SK-N-SH treated with all-trans-retinoic acid at 6 μM for 48 hours (cell line): ENCODE results near the gene DAND5.

Experiments
- ATAC-seq: fragments of 200-7000 bp; cut with Tn5 transposase; 3 replicates; pipeline ENCODE4 v1.9.1; 2020; ENCODE audit warnings: mild to moderate bottlenecking, moderate library complexity
- ARNTL ChIP-seq: fragments of 450-650 bp; formaldehyde crosslinking; IDR thresholded peaks from 2 replicates; pipeline ENCODE4 v1.5.0; 2020; ENCODE audit warnings: low read depth, mild to moderate bottlenecking, moderate library complexity, borderline replicate concordance
- BACH2 ChIP-seq: fragments of 250-450 bp; sonication (Bioruptor Pico); IDR thresholded peaks from 2 replicates; pipeline ENCODE4 v1.9.0; 2021; ENCODE audit warnings: mild to moderate bottlenecking, borderline replicate concordance
- CREB5 ChIP-seq: fragments of 250-450 bp; sonication (Bioruptor Pico); IDR thresholded peaks from 2 replicates; pipeline ENCODE4 v1.5.1; 2020; ENCODE audit warnings: low read depth, mild to moderate bottlenecking, moderate library complexity
- CSDC2 ChIP-seq: fragments of 250-450 bp; sonication (Bioruptor Pico); IDR thresholded peaks from 2 replicates; pipeline ENCODE4 v1.5.0; 2020; ENCODE audit warnings: mild to moderate bottlenecking, moderate library complexity
- ESRRG ChIP-seq: fragments of 250-450 bp; sonication (Bioruptor Pico); IDR thresholded peaks from 2 replicates; pipeline ENCODE4 v1.6.1; 2021; ENCODE audit warnings: mild to moderate bottlenecking
- GLIS3 ChIP-seq: fragments of 250-450 bp; sonication (Bioruptor Pico); IDR thresholded peaks from 2 replicates; pipeline ENCODE4 v1.5.0; 2020; ENCODE audit warnings: mild to moderate bottlenecking, moderate library complexity
- ISL1 ChIP-seq: fragments of 250-450 bp; sonication (Bioruptor Pico); IDR thresholded peaks from 2 replicates; pipeline ENCODE4 v2.1.2; 2022; ENCODE audit warnings: mild to moderate bottlenecking, moderate library complexity
- OSR1 ChIP-seq: fragments of 250-450 bp; sonication (Bioruptor Pico); IDR thresholded peaks from 2 replicates; pipeline ENCODE4 v1.8.0; 2022; ENCODE audit warnings: moderate library complexity, mild to moderate bottlenecking, inconsistent platforms
- PPARA ChIP-seq: fragments of 250-450 bp; sonication (Bioruptor Pico); IDR thresholded peaks from 2 replicates; pipeline ENCODE4 v1.5.0; 2020; ENCODE audit warnings: mild to moderate bottlenecking, borderline replicate concordance
- RARB ChIP-seq: fragments of 250-450 bp; sonication (Bioruptor Pico); IDR thresholded peaks from 2 replicates; pipeline ENCODE4 v1.8.0; 2021; ENCODE audit warnings: mild to moderate bottlenecking, moderate library complexity
- SNAI2 ChIP-seq: fragments of 250-450 bp; sonication (Bioruptor Pico); IDR thresholded peaks from 2 replicates; pipeline ENCODE4 v1.5.0; 2020; ENCODE audit warnings: mild to moderate bottlenecking, moderate library complexity
- TOX ChIP-seq: fragments of 250-450 bp; sonication (Bioruptor Pico); IDR thresholded peaks from 2 replicates; pipeline ENCODE4 v1.8.0; 2021; ENCODE audit warnings: mild to moderate bottlenecking, moderate library complexity, borderline replicate concordance
- ZC3H10 ChIP-seq: fragments of 250-450 bp; sonication (Bioruptor Pico); IDR thresholded peaks from 2 replicates; pipeline ENCODE4 v1.5.1; 2021; ENCODE audit warnings: mild to moderate bottlenecking, moderate library complexity
- ZFP3 ChIP-seq: fragments of 250-450 bp; sonication (Bioruptor Pico); IDR thresholded peaks from 2 replicates; pipeline ENCODE4 v1.5.0; 2020; ENCODE audit warnings: mild to moderate bottlenecking, moderate library complexity
- ZFP30 ChIP-seq: fragments of 450-650 bp; formaldehyde crosslinking; IDR thresholded peaks from 2 replicates; pipeline ENCODE4 v1.5.0; 2022; ENCODE audit warnings: mild to moderate bottlenecking, moderate library complexity
- ZNF565 ChIP-seq: fragments of 450-650 bp; formaldehyde crosslinking; conservative IDR thresholded peaks from 2 replicates; pipeline ENCODE4 v1.5.0; 2020; ENCODE audit warnings: low read depth, mild to moderate bottlenecking, moderate library complexity
- ZNF70 ChIP-seq: fragments of 450-650 bp; formaldehyde crosslinking; IDR thresholded peaks from 2 replicates; pipeline ENCODE4 v1.5.0; 2020; ENCODE audit warnings: mild to moderate bottlenecking, moderate library complexity
- ZNF8 ChIP-seq: fragments of 450-650 bp; formaldehyde crosslinking; IDR thresholded peaks from 2 replicates; pipeline ENCODE4 v1.5.0; 2020; ENCODE audit warnings: mild to moderate bottlenecking, moderate library complexity
- TF ChIP-seq, protein P1 (sequence below): fragments of 250-450 bp; sonication (Bioruptor Pico); IDR thresholded peaks from 2 replicates; pipeline ENCODE4 v1.8.0; 2020; ENCODE audit warnings: mild to moderate bottlenecking, moderate library complexity, borderline replicate concordance
- TF ChIP-seq, protein P2 (sequence below): fragments of 250-450 bp; sonication (Bioruptor Pico); IDR thresholded peaks from 2 replicates; pipeline ENCODE4 v1.8.0; 2021; ENCODE audit warnings: low read depth, mild to moderate bottlenecking, moderate library complexity, borderline replicate concordance
- TF ChIP-seq, protein P3 (sequence below): fragments of 250-450 bp; sonication (Bioruptor Pico); IDR thresholded peaks from 2 replicates; pipeline ENCODE4 v1.5.0; 2020; ENCODE audit warnings: mild to moderate bottlenecking, moderate library complexity

The DAND5 gene

DNA sequence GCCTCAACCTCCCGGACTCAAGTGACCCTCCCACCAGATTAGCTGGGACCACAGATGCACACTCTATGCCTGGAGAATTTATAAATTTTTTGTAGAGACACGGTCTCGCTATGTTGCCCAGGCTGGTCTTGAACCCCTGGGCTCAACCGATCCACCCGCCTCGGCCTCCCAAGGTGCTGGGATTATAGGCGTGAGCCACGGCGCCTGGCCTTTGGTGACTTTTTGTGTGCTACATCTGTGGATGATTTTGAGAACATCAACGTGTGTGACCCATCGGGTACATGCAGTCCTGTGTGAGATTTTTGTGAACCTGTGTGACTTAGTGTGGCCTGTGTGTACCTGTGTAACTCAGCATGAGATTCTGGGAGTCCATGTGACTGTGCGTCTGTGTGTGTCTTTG is 17.4 kb downstream of the DAND5 start:
- TF ChIP-seq ZC3H10 (CRISPR knock-in tag): no peak
- no peak for TF ChIP-seq CSDC2 (CRISPR knock-in tag)
- ATAC-seq: no peak

- TF ChIP-seq, protein P1, sequence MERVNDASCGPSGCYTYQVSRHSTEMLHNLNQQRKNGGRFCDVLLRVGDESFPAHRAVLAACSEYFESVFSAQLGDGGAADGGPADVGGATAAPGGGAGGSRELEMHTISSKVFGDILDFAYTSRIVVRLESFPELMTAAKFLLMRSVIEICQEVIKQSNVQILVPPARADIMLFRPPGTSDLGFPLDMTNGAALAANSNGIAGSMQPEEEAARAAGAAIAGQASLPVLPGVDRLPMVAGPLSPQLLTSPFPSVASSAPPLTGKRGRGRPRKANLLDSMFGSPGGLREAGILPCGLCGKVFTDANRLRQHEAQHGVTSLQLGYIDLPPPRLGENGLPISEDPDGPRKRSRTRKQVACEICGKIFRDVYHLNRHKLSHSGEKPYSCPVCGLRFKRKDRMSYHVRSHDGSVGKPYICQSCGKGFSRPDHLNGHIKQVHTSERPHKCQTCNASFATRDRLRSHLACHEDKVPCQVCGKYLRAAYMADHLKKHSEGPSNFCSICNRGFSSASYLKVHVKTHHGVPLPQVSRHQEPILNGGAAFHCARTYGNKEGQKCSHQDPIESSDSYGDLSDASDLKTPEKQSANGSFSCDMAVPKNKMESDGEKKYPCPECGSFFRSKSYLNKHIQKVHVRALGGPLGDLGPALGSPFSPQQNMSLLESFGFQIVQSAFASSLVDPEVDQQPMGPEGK (CRISPR knock-in tag): no peak
- TF ChIP-seq BACH2 (CRISPR knock-in tag): no peak
- no peak for TF ChIP-seq CREB5 (CRISPR knock-in tag)
- TF ChIP-seq ARNTL (CRISPR knock-in tag): no peak
- TF ChIP-seq, protein P2, sequence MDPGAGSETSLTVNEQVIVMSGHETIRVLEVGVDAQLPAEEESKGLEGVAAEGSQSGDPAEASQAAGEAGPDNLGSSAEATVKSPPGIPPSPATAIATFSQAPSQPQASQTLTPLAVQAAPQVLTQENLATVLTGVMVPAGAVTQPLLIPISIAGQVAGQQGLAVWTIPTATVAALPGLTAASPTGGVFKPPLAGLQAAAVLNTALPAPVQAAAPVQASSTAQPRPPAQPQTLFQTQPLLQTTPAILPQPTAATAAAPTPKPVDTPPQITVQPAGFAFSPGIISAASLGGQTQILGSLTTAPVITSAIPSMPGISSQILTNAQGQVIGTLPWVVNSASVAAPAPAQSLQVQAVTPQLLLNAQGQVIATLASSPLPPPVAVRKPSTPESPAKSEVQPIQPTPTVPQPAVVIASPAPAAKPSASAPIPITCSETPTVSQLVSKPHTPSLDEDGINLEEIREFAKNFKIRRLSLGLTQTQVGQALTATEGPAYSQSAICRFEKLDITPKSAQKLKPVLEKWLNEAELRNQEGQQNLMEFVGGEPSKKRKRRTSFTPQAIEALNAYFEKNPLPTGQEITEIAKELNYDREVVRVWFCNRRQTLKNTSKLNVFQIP: no peak
- no peak for TF ChIP-seq ZFP3 (CRISPR knock-in tag)
- TF ChIP-seq ZNF8: no peak
- no peak for TF ChIP-seq OSR1 (CRISPR knock-in tag)
- no peak for TF ChIP-seq ZFP30 (CRISPR knock-in tag)
- no peak for TF ChIP-seq RARB
- TF ChIP-seq ZNF565 (CRISPR knock-in tag): no peak
- no peak for TF ChIP-seq ZC3H10 (CRISPR knock-in tag)
- TF ChIP-seq ZNF70 (CRISPR knock-in tag): no peak
- TF ChIP-seq CSDC2 (CRISPR knock-in tag): no peak
- no peak for TF ChIP-seq PPARA (CRISPR knock-in tag)
- no peak for TF ChIP-seq ISL1 (CRISPR knock-in tag)
- no peak for TF ChIP-seq TOX (CRISPR knock-in tag)
- TF ChIP-seq, protein P3, sequence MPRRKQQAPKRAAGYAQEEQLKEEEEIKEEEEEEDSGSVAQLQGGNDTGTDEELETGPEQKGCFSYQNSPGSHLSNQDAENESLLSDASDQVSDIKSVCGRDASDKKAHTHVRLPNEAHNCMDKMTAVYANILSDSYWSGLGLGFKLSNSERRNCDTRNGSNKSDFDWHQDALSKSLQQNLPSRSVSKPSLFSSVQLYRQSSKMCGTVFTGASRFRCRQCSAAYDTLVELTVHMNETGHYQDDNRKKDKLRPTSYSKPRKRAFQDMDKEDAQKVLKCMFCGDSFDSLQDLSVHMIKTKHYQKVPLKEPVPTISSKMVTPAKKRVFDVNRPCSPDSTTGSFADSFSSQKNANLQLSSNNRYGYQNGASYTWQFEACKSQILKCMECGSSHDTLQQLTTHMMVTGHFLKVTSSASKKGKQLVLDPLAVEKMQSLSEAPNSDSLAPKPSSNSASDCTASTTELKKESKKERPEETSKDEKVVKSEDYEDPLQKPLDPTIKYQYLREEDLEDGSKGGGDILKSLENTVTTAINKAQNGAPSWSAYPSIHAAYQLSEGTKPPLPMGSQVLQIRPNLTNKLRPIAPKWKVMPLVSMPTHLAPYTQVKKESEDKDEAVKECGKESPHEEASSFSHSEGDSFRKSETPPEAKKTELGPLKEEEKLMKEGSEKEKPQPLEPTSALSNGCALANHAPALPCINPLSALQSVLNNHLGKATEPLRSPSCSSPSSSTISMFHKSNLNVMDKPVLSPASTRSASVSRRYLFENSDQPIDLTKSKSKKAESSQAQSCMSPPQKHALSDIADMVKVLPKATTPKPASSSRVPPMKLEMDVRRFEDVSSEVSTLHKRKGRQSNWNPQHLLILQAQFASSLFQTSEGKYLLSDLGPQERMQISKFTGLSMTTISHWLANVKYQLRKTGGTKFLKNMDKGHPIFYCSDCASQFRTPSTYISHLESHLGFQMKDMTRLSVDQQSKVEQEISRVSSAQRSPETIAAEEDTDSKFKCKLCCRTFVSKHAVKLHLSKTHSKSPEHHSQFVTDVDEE (CRISPR knock-in tag): no peak
- ATAC-seq: no peak
Observed at GRCh38 chr19:12987190-12987589, 17.8 kb downstream of the DAND5 start.

DNA sequence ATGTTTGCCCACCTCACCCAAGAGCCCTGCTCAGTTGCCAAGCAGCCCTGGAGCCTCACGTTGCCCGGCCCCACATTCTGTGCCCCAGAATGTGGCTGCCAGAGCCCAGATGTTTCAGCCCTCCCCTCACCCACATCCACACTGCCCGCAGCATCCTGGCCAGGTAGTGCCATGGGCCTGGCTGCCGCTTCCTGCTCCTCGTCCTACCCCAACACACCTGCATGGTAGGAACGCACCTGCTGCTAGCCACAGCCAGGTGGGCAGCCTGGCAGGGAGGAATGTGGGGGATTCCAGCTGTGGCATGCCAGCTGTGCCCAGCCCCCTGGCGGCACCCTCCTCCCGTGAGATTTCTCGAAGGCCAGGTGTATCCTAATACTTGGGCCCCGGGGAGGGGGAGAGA is 18.4 kb downstream of the DAND5 start:
- ATAC-seq: no peak
- TF ChIP-seq, protein P3 (CRISPR knock-in tag): no peak
- TF ChIP-seq SNAI2 (CRISPR knock-in tag) (no peak), ZNF565 (CRISPR knock-in tag) (no peak), GLIS3 (CRISPR knock-in tag) (no peak), OSR1 (CRISPR knock-in tag) (no peak), ESRRG (CRISPR knock-in tag) (no peak)
- TF ChIP-seq, protein P1 (CRISPR knock-in tag): no peak
